ENCODE results near the gene DYRK1B.
"Not testable (repeated sequence)": the region's sequence is repeated elsewhere in the genome, so short reads cannot be mapped to it uniquely, and the experiment has no call there.

The DYRK1B gene

DNA sequence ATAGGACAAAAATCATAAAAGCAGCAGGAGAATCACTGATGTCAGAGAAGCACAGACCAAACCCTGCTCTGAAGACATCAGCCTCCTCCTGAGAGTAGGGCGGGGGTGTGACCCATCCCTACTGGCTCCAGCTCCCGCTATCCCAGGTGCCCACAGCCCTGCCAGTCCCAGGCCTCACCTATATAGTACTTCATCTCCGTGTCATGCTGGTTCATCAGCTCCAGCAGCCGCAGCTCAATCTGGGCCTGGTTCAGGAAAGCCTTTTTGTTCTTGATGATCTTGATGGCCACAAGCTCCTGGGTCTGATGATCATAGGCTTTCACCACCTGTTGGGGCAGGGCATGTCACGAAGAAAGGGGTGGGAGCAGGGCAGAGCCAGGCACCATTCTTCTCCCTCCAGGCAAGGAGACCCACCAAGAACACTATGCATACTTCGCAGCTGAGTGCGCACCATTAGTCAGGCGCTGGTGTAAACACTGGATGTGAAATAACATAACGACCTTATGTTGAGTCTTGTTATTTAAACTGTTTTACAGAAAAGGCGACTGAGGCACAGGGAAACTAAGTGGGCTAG lies 4.2 kb downstream of the DYRK1B start:
- no peak for DNase-seq

DNA sequence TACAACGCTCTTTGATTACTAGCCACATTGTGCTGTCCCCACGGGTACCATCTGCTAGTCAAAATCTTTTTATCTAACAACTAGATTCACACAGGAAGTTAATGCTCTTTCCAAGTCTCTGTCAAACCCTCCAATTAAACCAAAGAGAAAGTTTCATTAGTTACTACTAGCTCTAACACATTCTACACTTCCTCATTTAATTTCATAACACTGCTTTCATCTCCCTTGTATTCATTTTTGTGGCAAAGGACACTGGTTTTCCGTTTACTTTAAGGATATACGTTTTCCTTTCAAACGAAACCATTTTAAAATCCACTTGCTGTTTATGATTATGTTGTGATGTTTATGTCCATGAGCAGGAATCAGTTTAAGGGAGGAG lies 5.3 kb downstream of the DYRK1B start:
- no peak for DNase-seq

DNA sequence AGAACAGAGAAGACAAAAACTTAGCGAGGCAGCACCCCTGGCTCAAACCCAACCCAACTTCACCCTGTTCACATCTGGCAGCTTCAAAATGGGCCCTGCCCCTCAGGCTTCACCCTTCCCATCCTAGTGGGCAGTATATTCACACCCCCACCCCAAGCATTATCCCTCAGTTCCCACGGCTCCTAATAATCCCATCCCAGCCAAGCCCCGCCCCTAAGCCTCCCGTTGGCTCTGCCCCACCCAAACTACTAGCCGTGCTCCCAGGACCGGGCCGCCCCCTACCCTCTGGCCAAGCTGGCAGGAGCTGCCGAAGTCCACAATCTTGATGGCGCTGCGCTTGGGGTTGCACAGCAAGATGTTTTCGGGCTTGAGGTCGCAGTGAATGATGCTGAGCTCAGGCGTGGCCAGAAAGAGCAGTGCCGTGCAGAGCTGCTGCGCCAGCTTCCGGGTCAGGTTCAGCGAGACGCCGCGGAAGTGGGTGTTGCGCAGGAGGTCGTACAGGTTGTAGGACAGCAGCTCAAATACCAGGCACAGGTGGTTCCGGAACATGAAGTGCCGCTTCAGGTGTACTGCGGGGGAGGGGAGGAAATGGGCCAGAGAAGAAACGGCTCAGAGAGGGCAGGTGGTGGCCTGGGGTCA lies 5.8 kb downstream of the DYRK1B start:
- DNase-seq = no peak

DNA sequence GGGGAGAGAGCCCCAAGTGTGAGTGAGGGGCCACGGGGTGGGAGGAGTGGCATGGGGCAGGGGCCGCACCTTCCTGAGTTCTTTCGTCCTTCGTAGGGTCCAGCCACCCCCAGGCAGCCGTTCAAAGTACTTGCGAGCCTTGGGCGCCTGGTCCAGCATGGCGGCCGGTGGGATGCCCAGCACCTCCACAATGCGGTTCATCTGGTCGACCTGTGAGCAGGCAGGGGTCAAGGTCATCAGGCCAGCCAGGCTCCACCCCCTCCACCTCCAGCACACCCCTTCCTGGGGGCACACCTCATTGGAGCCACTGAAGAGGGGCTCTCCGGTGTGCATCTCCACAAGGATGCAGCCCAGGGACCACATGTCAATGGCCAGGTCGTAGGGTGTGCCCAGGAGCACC lies 6.7 kb downstream of the DYRK1B start:
- no peak for DNase-seq

DNA sequence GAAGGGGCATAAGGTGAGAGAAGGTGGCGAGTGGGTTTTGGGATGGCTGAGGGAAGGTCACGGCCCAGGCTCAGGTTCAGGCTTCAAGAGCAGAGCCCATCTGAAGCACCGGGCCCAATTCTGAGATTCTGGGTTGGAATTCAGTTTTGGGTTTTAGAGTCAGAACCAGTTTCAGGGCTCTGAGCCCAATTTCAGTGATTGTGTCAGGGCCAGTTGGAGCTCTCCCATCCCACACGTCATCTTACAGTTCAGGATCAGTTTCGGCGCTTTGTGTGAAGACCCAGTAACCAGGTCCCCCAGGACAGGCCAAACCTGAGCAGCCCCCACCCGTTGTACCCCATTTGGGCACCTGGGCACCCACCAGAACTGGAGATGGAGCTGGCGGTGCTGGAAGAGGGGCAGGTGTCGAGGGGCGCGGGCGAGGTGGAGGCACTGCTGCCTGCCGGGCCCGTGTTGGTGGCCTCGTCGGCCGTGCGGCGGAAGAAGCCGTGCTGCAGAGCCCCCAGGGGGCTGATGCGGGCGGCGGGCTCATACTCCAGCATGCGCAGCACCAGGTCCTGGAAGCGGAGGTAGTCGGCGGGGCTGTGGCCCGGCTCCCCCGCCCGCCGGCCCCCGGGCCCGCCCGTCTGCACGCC lies 7.5 kb downstream of the DYRK1B start:
- no peak for DNase-seq

DNA sequence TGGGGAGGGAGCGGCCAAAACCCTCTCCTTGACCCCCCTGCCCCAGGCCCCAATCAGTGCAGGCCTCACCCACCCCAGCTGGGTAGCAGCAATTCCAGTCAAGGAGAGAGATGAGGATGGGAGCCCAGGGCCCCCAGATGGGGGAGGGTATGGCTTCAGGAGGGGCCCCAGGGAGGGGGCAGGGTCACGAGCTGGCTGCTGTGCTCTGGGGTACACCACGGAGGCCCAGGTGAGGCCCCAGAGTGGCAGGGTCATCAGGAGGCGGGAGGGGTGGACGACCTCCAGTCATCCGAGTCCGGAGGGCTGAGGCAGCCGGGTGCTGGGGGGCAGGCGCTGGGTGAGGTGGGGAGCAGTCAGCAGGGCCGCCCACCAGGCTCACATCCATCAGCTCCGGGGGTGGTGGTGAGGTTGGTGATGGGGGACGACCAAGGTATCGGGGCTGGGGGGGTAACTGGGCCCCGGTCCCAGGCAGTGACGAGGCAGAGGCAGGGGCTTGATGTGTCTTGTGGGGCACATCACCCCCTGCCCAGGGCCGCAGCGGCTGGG lies 8.4 kb downstream of the DYRK1B start:
- no peak for DNase-seq

DNA sequence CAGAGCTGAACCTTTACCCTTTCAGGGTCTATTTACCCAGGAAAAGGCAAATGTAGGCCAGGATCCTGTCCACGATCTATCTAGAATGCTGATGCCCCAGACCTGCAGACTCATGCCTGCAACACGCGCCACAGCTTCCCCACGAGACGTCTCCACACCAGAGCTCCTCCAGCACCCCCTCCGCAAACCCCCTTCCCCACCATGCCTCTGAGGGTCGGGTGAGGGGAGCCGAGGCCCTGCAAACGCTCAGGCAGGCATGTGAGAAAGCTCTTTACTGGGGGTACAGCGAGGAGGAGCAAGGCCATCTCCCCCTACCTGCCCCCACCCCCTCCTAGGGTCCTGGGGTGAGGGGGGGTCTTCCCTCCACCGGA lies 8.9 kb downstream of the DYRK1B start:
- no peak for DNase-seq

DNA sequence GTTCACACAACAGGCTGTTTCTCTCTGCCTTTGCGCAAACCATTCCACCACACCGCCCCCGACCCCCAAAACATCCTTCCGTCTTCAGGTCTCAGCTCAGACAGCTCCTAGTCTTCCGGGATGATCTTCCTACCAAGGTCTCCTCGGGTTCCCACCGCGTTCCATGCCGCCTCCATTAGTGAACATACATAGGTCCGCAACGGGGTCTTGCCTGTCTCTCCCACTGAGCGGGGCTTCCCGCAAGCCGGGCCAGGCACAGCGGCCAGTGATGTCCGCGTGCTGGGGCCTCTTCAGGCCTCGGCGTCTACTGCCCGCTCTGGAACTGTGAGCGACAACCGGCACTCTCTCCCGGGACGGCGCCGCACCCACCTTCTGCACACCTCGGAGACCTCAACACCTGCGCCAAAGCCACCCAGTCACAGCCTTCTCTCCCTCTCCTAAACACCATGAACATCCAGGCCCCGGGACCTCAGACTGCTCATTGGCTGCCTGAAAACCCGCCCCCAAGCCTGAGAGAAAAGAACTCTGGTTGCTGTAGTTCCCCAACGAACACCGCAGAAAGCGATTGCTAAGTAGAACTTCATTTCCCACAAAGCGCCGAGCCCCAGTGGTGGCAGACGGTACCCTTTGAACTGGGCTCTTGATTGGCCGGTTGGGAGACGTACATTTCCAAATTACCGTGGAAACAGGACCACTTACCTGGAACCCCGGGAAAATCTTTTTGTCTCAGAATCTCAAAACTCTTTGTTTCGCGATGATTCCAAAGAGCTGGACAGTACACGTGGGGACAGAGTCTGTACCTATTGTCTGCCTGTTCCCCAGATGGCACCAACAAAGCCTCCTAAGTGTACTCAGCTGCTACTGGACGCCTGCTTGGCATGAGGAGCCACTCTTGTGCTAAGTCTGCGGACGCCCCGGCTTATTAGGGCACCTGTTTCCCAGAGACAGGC lies 9.5 kb downstream of the DYRK1B start:
- peak; percentile 88 for DNase-seq

DNA sequence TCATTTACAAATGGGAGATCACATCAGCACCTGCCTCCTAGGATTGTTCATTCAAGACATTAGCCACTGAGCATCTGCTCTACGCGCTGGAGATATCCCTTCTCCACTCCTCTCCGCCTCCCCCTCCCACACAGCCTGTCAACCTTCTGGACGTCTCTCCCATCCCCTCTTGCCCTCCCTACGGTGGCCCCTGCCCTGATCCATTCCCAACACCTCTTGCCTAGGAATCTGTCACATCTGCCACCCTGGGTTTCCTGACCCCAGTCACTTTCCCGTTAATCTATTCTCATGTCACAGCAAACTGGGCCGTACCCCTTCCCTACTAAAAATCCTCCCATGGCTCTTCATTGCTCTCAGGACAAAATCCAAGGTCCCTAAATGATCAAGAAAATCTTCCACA lies 10.3 kb downstream of the DYRK1B start:
- DNase-seq = no peak

DNA sequence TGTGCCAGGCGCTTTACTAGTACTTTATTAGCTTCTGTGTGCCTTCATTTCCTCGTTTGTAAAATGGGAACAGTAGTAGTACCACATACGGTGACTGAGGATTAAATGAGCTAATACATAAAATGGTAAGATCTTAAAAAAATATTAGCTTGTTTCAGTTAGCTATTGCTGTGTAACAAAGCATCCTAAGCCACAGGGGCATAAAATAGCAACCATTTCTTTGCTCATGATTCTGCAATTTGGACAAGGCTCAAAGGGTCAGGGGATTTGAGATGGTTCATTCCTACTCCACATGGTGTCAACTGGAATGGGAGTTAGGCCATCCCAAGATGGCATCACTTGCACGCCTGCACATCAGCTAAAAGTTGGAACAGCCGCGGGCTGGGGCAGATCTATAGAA lies 13.3 kb downstream of the DYRK1B start:
- DNase-seq = no peak

DNA sequence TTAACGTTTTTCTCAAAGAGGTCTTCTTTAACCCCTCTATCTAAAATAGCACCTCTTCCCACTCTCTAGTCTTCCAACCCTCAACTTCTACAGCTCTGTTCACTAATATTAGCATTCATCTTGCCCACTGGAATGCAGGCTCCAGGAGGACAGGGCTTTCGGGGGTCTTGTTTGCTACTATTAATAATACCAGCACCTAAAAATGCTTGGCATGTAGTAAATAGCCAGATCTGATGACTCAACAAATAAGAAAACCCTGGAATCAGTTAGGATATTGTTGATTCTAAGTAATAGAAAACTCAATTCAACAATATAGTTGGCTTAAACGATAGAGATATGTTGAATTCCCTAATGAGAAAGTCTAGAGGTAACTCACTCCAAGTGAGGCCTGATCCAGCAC lies 14.2 kb downstream of the DYRK1B start:
- no peak for DNase-seq

DNA sequence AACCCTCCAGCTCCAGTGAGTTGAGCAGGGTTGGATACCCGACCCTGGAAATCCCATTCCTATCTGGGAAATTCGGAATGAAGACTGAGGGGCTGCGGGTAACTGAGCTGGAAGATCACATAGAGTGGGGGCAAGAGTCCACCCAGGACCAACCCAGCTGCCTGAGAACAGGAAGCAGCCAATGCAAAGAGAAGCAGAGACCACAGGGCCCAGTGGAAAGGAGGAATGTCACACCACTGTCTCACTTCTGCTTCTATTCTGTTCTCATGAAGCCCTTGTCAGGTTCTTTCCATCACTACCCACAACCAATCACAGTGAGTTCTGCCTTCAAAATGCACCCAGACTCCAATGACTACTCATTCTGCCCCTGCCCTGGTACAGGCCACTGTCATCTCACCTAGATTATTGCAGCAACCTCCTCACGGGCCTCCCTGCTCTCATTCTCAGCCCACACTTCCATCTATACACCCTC lies 15.3 kb downstream of the DYRK1B start:
- no peak for DNase-seq

DNA sequence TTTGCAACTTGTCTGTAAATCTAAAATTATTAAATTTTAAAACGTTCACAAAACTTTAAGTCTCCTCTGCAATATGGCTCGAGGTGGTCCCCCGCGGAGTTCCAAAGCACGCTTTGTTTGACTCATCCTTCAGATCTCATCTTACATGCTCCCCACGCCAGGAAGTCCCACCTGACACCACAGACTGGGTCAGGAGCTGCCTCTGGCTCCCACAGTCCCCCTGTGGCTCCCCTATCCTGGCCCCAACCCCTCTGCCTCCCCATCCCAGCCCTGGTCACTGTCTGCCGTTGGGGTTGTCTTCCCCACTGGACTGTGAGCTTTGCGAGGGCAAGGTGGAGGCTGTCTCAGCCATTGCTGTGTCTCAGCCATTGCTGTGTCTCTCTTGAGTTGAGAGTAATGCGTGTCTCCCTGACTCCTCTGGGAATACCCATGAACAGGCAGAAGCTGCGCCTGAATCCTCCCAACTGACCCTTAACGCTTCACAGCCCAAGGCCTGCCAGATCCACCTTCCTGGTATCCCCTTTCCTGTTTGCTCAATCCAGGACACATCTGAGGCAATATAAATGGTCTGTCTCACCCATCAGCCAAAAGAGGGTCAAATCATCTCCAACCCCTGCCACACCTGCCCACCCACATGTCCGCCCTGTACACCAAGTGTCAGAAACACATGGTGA lies 15.9 kb downstream of the DYRK1B start:
- DNase-seq = no peak

DNA sequence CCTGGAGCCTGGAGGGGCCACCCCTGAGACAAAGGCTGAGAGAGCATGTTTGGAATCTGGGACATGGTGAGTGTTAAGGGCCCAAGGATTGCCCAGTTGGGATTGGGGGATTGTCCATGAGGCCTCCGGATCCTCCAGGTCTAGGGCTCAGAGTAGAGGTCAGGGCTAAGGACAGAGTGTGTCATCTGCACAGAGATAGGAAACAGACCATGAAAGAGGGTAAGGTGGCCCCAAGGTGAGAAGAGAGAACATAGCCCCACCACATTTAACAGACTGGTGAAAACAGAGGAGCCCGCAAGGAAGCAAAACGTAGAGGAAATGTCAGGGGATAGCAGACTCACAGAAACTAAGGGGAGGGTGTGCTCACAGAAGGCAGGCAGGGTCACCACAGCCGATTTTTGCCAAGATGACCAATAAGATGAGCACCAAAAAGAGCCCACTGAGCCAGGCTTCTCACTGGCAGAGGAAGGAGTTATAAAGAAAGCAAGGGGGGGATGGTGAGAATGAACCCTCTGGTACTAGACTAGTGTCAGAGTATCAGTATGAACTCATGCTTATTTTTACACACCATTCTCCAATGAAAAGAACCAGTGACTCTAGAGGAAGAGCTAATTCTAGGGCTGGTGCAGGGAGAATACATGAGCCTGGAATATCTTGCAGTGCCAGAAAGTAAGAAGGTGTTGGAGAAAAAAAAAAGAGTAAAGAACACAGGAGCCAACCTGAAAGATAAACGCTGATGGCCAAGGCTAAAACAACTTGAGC lies 17.5 kb downstream of the DYRK1B start:
- DNase-seq = no peak

DNA sequence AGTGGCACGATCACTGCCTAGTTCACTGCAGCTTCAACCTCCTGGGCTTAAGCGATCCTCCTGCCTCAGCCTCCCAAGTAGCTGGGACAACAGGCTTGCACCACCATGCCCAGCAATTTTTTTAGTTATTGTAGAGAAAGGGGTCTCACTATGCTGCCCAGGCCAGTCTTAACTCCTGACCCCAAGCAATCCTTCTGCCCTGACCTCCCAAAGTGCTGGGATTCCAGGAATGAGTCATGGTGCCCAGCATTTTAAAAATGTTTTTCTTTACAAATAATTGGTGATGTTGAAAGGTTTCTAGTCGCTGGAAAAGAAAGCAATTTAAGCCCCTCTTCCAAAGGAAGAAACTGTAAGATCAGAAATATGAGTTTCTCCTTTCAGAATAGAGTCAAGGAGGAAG lies 19.4 kb downstream of the DYRK1B start:
- DNase-seq = peak; percentile 45

DNA sequence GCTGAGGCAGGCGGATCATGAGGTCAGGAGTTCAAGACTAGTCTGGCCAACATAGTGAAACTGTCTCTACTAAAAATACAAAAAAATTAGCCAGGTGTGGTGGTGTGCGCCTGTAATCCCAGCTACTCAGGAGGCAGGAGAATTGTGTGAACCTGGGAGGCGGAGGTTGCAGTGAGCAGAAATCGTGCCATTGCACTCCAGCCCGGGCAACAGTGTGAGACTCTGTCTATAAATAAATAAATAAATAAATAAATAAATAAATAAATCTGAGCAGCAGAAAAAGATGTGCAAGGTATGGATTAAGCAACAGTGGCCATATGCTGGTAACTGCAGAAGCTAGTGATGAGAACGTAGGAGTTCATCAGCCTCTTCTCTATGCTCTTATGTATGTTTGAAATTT lies 19.9 kb downstream of the DYRK1B start:
- not testable (repeated sequence) for DNase-seq

DNA sequence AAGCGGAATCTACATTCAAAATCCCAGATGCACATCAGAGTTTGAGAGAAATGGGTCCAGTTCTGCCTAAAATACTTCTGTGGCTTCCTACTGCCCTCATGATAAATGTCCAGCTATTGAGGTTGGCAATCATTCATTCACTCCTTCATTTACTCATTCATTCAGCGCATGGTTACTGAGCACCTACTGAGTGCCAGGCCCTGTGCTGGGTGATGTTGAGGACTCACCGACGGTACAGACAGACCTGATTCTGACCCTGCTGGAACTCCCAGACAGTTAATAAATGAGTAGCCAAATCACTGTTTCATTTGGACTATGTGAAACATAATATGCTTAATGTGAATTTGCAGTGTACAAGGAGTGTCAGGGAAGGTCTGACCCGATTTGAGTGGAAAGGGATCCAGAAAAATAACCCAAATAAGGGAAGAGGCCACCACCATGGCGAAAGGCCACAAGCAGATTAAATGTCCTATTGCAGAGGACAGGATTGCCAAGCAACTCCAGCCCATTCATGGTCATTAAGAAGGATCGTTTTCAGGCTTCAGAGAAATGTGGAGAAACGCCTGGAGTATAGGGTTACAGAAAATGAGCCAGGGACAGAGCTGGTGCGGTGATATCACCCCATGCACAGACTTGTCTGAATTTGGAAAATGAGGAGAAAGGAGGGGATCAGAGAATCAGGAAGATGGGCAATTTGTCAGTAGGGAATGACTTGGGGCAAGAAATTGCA lies 20.5 kb downstream of the DYRK1B start:
- no peak for DNase-seq

DNA sequence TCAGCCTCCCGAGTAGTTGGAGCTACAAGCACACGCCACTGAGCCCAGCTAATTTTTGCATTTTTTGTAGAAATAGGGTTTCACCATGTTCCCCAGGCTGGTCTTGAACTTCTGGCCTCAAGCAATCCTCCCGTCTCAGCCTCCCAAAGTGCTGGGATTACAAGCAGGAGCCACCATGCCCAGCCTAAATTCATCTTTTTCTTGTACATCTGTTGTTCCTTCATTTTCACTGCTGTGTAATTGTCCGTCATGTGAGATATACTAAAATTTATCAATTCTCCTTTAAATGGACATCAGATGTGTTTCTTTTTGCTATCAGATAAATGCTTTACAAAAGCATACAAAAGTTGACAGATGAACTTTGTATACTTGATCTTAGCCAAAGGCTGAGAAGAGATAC lies 22.9 kb downstream of the DYRK1B start:
- no peak for DNase-seq

DNA sequence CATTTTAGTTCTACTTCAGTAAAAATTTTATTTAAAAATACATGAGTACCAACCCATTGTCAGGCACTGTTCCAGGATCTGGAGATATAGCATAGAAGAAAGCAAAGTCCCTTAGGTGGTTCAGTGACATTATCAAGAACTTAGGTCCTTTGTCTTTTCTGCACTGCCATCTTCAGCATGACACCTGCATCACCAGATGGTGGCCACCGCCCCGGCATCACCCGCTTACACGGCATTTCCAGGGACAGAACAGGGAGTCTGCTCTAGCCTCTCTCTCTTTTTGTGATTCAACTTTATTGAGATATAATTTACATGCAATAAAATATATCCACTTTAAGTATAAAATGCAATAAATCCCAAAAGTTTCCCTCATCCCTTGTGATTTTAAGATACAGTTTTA lies 23.5 kb downstream of the DYRK1B start:
- DNase-seq = no peak

DNA sequence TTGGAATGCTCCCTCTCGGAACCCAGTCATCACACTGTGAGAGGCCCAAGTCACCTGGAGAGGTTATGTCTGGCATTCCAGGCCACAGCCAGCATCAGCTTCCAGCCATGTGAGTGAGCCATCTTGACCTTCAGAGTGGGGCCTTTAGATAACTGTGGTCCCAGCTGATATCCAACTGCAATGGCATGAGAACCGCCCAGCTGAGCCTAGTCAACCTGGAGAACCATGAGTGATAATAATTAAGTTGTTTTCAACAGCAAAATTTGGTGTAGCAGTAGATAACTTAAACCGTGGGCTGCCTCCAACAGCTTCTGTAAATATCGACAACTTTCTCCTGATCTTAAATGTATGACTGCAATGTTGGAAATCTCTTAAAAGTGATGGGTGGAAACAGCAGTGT lies 24.6 kb downstream of the DYRK1B start:
- no peak for DNase-seq

DNA sequence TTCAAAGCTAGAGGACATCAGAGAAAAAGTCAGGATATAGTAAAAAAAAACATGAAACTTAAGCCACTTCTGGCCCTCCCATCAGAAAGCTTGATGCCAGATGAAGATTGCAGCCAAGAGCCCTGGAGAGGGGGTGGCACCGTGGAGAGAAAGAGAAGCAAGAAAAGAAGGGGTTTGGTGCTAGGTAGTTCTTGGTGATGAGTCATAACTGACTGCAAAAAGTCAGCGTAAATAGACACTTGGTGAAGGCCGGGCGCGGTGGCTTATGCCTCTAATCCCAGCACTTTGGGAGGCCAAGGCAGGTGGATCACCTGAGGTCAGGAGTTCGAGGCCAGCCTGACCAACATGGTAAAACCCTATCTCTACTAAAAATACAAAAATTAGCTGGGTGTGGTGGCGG lies 25.3 kb downstream of the DYRK1B start:
- not testable (repeated sequence) for DNase-seq
